Activated CD4-positive, alpha-beta T cell treated with anti-CD3 and anti-CD28 coated beads, Interleukin-2, amount 50 U/mL, for 1 hour (primary cell): ENCODE results near the gene TSPAN4.

Experiments used
- DNase-seq: peaks from one replicate; pipeline ENCODE4 v3.0.0-alpha.2; 2020

Gene TSPAN4

DNA sequence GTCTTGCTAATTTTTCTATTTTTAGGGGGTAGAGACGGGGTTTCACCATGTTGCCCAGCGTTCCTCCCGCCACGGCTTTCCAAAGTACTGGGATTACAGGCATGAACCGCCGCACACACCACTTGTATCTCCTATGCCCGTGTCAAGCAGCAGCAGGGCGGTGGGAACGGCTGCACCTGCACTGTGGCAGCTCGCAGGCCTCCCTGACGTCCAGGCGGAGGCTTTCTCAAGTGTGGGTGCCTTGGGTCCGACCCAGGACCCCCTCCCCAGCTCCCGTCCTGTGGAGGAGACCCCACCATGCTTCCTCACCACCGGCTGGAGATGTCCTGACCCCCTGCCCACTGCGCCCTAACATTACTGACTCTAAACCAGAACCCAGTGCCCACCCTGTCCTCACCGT lies 25.7 kb downstream of the TSPAN4 start:
- DNase-seq, result no peak

DNA sequence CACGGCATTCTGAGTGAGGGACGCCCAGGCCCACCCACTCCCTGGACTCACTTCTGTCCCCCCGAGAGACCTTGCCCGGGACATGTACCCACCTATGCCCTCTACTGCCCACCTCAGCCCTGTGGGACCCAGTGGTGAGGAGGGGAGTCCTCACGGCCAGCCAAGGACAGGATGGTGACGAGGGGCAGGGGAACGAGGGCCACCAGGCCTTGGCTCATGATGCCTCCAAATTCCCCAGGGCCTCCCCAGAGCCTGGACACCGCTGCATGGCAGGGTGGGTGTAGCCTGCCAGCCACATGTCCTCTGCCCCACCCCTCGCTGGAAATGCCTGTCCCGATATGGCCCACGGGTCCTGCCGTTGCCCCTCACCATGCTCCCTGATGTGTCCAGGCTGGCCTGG lies 26.1 kb downstream of the TSPAN4 start:
- DNase-seq, result no peak

DNA sequence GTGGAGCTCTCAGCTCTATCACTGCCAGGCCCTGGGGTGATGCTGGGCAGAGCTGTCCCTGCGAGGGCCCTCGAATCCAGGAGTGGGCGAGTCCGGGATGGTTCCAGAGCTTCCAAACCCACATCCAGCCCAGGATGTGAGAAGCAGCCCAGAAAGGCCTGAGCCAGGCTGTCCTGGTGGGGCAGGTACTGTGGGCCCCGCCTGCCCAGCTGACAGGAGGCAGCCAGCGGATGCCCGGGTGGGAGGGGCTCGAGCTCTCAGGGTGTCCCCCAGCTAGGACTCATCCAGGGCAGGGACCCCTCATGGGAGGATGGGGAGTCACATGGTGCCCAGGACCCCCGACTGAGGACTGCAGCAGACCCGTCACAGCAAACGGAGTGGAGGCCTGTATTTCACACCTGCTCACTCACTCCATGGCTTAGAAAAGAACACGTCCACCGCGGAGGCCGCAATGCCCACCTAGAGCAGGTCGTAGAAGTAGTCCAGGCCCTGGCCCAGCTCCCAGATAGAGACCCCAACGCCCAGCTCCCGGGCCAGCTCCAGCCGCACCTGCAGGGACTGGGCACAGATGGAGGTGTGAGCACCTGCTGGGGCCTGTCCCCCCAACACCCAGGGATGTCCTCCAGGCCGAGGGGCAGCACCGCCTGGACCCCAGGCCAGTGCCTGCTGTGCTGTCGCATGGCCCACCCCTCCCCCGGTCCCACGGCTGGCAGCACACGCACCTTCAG lies 26.9 kb downstream of the TSPAN4 start:
- DNase-seq, result no peak

DNA sequence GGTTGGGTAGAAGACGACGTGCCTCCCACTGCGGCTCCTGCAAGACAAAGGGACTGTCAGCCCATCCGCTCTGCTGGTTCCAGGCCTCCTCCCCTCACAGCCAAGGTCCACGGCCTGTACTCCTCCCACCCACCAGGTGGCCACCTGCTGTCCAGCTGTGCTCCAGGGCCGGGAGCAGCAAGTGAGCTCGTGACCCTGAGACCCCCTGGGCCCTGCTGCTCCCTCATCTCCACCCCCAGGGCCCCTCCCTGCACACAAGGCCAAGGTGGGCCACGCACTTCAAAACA lies 27.4 kb downstream of the TSPAN4 start:
- DNase-seq, result no peak

DNA sequence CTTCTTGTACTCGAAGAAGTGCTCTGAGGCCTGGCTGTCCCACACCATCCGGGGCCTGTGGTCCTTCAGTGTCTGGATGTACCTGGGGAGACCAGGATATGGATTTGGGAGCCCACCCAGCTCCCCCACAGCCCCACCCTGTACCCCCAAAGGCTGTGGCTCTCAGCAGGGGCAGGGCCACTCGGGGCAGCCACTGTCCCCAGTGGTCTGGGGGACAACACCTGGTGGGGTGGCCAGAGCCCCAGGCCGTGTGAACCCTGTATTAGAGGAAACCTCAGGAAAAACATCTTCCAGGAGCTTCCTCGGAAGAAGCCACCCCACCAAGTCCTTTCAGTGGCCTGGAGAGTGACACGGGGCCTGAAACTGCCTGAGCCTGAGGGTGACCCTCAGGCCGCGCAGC lies 27.8 kb downstream of the TSPAN4 start:
- DNase-seq, result no peak

DNA sequence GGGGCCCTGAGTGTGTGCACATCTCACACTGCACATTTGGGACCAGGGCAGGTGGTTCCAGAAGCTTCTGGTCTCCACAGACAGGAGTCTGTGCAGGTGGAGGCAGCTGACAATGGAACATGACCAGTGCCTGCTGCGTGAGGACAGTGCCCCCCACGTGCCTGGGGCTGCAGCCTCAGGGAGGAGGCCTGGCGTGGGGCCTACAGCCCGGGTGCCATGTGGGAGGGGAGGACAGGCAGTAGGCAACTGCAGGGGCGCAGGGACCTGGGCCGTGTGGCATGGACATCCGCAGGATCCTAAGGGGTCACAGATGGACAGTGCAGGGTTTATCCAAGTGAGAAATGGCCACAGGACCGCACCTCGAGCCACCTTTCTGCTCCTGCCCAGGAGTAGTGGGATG lies 28.8 kb downstream of the TSPAN4 start:
- DNase-seq, result no peak

DNA sequence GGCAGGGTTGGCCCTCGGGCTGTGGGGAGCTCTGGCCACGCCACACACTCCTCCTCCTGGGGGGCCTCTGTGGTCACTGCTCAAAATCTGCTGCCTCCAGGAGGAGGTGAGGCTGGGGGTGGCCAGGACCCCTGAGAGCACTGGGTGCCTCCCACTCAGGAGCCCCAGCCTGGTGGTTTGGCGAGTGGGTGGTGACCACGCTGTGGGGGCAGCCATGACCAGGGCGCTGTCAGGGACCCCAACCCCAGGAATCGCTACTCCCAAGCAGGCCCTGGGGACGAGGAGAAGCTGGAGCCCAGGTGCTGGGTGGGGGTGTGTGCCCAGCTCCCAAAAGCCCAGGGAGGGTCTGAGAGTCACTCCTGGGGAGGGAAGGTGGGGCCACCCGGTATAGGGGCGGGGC lies 30.1 kb downstream of the TSPAN4 start:
- no peak for DNase-seq

DNA sequence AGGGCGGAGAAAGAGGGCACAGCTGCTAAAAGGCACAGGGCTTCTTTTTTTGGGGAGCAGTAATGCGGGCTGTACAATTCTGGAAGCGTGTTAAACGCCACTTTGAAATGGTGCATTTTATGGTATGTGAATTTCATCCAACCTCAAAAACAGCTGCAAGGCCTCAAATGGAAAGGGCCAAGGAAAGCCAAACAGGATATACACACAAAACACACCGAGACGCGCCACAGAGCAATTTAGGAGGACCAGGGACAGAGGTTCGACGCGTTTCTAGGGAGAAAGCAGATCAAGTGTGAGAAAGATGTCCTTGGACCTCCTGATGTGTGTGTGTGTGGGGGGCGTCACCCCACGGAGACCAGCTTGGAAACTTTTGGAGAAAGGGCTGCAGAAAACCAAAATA lies 31.1 kb downstream of the TSPAN4 start:
- no peak for DNase-seq

DNA sequence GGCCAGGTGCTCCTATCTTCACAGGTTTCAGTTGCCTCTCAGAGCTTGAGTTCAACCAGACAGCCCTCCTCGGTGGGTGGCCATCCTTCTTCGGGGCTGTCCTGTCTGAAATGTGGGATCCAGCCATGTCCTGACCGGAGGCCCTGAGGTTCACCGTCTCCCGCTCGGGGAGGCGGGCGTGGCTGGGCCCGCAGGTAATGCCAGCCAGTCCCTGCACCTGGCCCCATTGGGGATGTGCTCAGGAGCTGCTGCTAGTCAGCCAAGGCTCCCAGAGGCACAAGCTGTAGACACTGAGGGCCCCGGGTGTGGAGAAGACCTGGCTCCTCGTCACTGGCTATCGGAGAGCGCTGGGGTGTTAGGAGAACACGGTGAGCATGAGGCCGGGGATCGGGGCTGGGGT lies 32.6 kb downstream of the TSPAN4 start:
- no peak for DNase-seq

DNA sequence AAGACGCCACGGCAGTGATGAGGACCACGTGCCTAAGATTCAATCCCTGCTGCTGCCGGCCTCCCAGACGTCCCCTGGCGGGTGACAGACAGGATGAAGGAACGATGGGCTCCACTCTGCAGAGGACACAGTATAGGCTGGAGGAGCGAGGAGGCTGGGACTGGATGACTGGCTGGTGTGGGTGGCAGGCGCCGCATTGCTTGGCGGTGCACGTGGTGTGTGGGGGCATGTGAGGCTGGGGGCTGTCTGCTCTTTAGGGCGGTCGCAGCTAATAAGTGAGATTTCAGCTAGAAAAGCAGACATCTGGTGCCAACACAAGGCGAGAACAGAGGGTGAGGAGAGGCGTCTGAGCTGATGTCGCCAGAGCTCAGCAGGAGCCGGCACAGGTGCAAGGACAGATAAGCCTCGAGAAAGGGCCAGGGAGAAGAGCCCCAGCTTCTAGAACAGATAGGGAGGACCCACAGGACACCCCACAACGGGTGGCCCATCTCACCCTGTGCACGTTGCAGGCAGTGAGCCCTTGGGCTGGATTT lies 33.2 kb downstream of the TSPAN4 start:
- no peak for DNase-seq

DNA sequence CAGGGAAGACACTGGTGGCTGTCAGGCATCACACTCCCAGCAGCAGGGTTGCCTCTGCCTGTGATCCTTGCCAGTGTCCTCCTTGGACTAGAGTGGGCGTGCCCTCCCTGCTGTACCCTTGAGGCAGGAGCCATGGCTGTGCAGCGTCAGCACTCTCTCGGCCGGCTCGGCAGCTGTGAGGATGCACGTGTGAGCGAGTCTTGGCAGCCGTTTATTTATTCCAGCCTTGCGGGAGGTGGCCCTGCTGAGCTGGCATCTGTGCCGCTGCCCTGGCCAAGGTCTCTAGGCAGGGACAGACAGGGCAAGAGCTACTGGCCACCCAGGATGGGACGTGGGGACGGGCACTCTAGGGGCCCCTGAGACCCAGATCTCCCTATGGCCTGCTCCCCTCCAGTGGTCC lies 33.9 kb downstream of the TSPAN4 start:
- no peak for DNase-seq

DNA sequence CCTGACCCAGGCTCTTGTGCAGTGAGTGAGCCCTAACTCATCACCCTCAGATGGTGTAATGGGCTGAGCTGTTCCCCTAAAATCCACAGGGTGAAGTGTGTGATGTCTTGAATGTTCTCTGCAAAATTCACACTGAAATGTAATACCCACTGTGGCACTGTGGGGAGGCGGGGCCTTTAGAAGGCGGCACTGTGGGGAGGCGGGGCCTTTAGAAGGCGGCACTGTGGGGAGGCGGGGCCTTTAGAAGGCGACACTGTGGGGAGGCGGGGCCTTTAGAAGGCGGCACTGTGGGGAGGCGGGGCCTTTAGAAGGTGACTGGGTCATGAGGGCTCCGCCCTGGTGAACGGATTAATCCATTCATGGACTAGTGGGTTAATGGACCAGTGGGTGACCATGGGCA lies 34.9 kb downstream of the TSPAN4 start:
- DNase-seq, result no peak

DNA sequence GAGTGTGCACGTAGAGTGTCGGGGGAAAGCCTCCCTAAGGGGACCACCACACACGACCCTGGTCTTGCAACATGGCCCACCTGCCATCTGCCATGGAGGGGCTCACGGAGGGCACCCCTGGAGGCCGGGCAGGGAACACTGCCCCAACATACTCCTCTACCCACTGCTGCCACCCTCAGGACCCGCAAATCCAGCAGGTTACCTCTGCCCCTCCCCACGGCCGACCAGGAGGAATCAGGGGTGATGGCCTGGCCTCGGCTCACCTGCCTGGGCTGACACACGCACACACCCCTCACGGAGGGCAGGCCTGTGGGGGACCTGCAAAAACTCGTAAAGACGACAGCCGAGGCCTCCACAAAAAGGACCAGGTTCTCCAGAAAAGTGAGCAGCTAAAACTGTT lies 37.8 kb downstream of the TSPAN4 start:
- DNase-seq, result no peak

DNA sequence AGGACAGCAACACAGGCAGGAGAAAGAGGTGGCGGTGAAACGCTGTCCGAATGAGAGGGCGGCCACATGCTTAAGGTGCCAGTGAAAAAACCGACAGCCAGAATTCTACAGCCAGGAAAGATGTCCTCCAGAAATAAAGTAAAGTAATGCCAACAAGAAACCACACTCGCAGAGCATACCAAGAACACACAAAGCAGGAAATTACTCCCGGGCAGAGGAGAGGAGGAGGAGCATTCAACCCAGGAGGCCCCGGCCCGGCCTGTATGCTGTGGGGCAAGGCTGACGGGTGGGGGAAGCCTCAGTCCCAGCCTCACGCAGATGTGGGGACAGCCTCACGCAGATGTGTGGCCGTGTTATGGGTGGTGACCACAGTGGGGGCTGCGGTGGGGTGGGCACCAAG lies 39.9 kb downstream of the TSPAN4 start:
- no peak for DNase-seq

DNA sequence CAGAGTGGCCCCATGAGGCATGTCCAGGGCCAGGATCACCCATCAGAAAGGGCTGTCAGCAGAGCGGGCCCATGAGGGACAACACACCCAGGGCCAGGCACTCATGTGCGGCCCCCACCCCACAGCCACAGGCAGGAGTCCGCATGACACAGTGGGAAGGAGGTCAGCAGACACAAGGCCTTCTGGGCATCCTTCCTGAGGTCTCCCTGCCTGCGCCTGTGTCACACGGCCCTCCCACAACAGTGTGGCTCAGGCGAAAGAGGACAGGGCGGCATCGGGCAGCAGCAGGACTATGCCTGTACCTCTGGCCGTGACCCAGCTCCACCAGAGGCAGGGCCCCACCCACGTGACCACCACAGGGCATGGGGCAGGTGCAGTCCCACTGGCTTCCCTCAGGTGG lies 40.9 kb downstream of the TSPAN4 start:
- no peak for DNase-seq

DNA sequence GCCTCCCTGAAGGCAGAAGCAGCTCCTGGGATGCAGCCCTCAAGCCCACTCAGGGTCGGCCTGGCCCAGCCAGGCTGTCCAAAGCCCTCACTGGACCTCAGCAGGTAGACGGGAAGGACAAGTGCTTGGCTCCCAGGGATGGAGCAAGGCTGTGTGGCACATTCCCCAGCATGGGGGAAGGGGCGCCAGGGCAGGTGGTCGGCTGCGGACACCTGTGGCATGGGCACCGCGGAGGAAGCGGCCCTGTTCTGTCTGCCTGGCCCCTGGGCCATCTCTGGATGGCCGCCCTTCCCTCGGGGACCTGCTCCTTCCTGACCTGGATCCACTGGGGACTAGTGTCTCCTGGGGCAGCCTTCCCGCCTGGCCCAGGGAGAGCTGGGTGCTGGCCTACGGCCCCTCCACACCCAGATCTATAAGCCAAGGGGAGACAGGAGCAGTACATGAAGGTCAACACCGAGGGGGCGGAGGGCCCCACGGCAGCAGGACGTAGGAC lies 42.0 kb downstream of the TSPAN4 start:
- DNase-seq, result no peak

DNA sequence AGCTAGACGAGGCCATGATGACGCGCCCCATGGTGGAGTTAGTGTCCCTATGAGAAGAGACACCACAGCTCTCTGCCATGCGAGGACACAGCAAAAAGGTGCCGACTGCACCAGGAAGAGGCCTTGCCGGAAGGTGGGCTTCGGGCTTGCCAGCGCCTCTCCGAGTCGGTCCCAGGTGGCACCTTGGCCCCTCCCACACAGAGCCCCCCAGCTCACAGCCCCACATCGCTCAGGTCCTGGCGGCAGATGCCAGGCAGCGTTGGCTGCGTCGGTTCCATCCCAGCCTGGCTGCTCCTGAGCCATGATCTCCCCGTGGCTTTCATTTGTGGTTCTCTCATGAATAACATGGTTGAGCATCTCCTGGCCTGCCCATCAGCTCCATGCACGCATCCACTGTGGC lies 43.9 kb downstream of the TSPAN4 start:
- DNase-seq, result no peak

DNA sequence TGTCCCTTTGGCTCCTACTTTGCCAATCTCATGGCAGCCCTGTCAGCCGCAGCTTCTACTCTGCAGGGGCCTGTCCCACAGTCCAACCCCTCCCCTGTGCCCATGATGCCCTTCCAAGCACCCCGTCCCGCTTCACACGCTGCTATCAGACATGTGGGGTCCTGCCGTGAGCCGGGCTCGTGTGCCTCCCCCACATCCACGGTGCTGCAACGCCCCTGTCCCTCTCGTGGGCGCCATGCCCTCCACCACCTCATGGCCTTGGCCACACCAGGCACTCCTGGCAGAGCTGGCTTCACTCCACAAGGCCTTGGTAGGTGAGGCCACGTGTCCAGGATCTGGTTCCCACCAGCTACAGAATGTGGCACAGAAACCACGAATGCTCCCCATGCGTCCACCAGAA lies 44.9 kb downstream of the TSPAN4 start:
- DNase-seq, result no peak

DNA sequence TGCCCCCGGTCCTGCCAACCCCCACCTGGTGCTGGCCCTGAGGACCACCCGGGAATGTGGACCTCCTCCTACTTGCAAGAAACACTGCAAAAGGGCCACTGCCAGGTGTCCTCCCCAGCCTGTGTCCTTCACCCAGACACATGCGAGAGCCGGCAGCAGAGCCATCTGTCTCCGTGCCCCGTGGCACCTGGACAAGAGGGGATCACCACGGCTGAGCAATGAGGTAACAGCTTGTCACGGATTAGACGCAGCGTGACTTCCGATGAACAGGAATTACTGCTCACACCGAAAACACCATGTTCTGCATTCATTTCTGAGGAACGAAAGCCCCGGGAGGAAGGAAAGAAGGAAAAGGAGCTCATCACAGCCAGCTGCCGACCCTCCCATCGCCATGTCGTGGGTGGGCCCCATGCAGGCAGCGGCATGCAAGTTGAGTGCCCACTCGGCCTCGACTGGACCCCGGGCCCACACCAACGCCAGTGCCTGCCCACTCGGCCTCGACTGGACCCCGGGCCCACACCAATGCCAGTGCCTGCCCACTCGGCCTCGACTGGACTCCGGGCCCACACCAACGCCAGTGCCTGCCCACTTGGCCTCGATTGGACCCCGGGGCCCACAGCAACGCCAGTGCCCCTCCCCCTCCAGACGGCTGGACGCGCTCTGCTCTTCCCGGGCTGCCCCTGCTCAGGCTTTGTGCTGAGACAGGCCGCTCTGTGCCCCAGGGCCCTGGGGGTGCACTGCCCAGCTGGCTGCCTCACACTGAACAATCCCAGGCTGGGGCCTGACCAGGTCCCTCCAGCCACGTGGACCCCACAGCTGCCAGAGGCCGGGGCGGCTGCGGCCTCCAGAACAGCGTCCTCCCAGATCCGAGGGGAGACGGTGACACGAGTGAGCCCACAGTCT lies 45.9 kb downstream of the TSPAN4 start:
- no peak for DNase-seq

DNA sequence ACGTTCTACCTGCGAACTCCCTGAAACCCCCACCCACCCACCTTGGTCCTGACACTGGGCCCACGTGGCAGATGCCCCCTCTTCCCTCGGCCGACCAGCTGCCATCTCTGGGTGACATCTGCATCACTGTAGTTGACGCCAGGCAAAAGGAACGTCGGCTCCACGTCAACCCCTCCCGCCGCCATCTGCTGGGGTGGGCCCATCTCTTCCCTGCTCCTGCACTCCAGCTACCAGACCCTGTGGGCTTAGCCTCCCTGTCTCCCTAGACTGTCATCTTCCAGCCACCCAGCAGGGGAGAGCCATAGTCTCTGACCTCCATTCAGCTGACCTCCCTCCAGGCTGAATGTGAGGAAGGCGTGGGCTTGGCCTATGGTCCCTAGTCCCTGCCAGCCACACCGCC lies 46.6 kb downstream of the TSPAN4 start:
- DNase-seq, result no peak

DNA sequence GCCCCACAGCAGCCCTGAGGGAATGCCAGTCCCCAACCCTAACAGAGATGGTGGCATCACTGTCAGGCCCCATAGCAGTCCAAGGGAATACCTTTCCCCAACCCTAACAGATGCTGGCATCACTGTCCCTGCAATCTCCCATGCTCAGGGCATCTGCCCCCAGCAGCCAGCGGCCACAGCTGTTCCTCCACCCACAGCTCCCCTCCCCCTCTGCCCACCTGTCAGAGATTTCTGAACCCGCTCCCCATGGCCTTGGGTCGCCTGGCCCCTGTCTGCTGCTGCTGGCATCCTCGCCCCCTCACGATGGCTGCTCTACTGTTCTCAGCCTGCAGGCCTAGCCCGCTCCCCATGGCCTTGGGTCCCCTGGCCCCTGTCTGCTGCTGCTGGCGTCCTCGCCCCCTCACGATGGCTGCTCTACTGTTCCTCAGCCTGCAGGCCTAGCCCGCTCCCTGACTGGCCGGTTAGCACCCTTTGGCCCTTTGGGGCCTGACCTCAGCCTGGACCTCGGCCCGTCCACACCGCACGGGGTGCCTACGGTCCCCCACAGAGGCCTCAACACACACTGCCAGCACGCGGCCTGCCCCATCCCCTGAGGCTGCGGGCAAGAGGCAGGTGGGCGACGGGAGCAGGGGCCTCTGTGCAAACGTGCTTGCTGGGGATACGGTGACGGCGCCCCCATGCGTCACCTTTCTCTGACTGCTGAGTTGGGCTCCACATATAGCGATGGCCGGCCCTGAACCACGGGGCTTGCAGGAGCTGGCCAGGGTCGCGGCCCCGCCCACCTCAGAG lies 47.2 kb downstream of the TSPAN4 start:
- no peak for DNase-seq

DNA sequence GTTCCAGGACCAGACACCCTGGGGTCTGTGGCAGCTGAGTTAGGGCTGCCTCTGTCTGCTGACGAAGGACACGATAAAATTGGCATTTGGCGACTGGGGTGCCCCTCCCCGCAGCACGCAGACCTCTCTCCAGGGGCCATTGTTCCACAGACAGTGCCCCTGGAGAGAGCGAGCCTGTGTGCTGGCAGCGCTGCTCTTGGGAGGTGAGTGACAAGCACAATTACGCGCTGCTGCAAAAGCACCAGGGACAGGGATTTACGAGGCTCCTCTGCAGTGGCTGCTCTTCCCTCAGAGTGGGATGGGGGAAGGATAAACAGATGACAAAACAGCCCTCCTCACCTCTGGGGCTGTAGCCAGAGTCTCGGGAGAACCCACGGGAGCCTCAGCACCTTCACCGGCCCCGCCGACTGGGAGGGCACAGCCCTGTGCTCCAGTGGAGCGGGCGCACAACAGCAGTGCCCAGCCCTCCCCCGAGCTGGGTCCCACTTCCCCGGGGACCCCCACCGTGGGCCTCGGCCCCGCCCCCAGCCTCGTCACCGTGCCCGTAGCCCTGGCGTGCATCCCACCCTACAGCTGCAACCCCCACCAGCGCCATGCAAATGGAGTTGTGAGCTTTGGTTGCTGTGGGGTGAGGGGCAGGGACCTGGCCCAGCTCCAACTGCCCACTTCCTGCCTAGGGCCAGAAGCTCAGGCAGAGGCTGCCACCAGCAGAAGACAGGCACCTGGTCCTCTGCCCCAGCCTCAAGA lies 48.3 kb downstream of the TSPAN4 start:
- DNase-seq, result no peak
